Middle frontal gyrus (tissue), 1 donor: ENCODE measurements around the gene MROH2A.

ENCODE experiments used
- DNase-seq: peaks from one replicate; pipeline ENCODE4 v3.0.0-alpha.2; 2015; ENCODE audit warnings: low spot score; ENCODE audit errors: extremely low spot score

Gene MROH2A

GRCh38 chr2:233833345-233833744, 55.2 kb downstream of the MROH2A start:
- no peak for DNase-seq

- no peak for DNase-seq
Measured at GRCh38 chr2:233835230-233836186, 57.4 kb downstream of the MROH2A start.

GRCh38 chr2:233836359-233836758, 58.2 kb downstream of the MROH2A start:
- DNase-seq = no peak

GRCh38 chr2:233837694-233838229, 59.6 kb downstream of the MROH2A start:
- DNase-seq = no peak

- DNase-seq = no peak
Measured at GRCh38 chr2:233838251-233838650, 60.1 kb downstream of the MROH2A start.

GRCh38 chr2:233838726-233839446, 60.8 kb downstream of the MROH2A start:
- no peak for DNase-seq

GRCh38 chr2:233839447-233839820, 61.3 kb downstream of the MROH2A start:
- no peak for DNase-seq

- DNase-seq = no peak
Measured at GRCh38 chr2:233840520-233840919, 62.4 kb downstream of the MROH2A start.

- DNase-seq = no peak
Measured at GRCh38 chr2:233841183-233841582, 63.1 kb downstream of the MROH2A start.

- DNase-seq = no peak
Measured at GRCh38 chr2:233844064-233844807, 66.1 kb downstream of the MROH2A start.

GRCh38 chr2:233844836-233845235, 66.7 kb downstream of the MROH2A start:
- no peak for DNase-seq

- DNase-seq = no peak
Measured at GRCh38 chr2:233845301-233846060, 67.4 kb downstream of the MROH2A start.

GRCh38 chr2:233846387-233847247, 68.5 kb downstream of the MROH2A start:
- DNase-seq = no peak

GRCh38 chr2:233847248-233847898, 69.2 kb downstream of the MROH2A start:
- no peak for DNase-seq

- no peak for DNase-seq
Measured at GRCh38 chr2:233848276-233848675, 70.1 kb downstream of the MROH2A start.

- DNase-seq = no peak
Measured at GRCh38 chr2:233849607-233850271, 71.6 kb downstream of the MROH2A start.

- no peak for DNase-seq
Measured at GRCh38 chr2:233850745-233851144, 72.6 kb downstream of the MROH2A start.

GRCh38 chr2:233851169-233851568, 73.0 kb downstream of the MROH2A start:
- no peak for DNase-seq

GRCh38 chr2:233852056-233852455, 73.9 kb downstream of the MROH2A start:
- no peak for DNase-seq
